HL-60 (cell line): ENCODE results near the gene HSD3B2.

ENCODE experiments used
- DNase-seq, 2 experiments: peaks; one replicate each; pipeline ENCODE4 v3.0.0-alpha.2; 2010 to 2020; ENCODE audit warnings: low read depth in 1 of 2, low spot score in 1 of 2
- H3K27ac ChIP-seq: fragments of 250-450 bp; sonication (Bioruptor Pico); replicated peaks from 2 replicates; pipeline ENCODE4 v1.5.1; 2020; ENCODE audit warnings: mild to moderate bottlenecking, moderate library complexity
- H3K27me3 ChIP-seq: fragments of 250-450 bp; sonication (Bioruptor Pico); 2 replicates; pipeline ENCODE4 v1.5.1; 2021; ENCODE audit warnings: mild to moderate bottlenecking, moderate library complexity; ENCODE audit not compliant: insufficient read depth, poor library complexity, severe bottlenecking
- H3K4me3 ChIP-seq: replicated peaks from 2 replicates; pipeline ENCODE4 v1.5.1; 2011; ENCODE audit warnings: mild to moderate bottlenecking, control low read depth, low read length; ENCODE audit not compliant: insufficient read depth
- GABPA ChIP-seq: IDR thresholded peaks from 2 replicates; pipeline ENCODE4 v1.6.1; 2012; ENCODE audit warnings: low read depth
- POLR2AphosphoS5 ChIP-seq: IDR thresholded peaks from 2 replicates; pipeline ENCODE4 v1.6.1; 2012; ENCODE audit warnings: low read depth
- SPI1 ChIP-seq: IDR thresholded peaks from 2 replicates; pipeline ENCODE4 v1.6.1; 2012; ENCODE audit warnings: low read depth, mild to moderate bottlenecking, borderline replicate concordance
- TF ChIP-seq, protein P1 (sequence below): IDR thresholded peaks from 2 replicates; pipeline ENCODE4 v1.6.1; 2012; ENCODE audit warnings: low read depth; ENCODE audit not compliant: insufficient replicate concordance
- TF ChIP-seq, protein P2 (sequence below): IDR thresholded peaks from one replicate; pipeline ENCODE4 v1.5.1; 2011; ENCODE audit warnings: low read length, control low read depth, inconsistent platforms; ENCODE audit not compliant: insufficient read depth

HSD3B2 gene

DNA sequence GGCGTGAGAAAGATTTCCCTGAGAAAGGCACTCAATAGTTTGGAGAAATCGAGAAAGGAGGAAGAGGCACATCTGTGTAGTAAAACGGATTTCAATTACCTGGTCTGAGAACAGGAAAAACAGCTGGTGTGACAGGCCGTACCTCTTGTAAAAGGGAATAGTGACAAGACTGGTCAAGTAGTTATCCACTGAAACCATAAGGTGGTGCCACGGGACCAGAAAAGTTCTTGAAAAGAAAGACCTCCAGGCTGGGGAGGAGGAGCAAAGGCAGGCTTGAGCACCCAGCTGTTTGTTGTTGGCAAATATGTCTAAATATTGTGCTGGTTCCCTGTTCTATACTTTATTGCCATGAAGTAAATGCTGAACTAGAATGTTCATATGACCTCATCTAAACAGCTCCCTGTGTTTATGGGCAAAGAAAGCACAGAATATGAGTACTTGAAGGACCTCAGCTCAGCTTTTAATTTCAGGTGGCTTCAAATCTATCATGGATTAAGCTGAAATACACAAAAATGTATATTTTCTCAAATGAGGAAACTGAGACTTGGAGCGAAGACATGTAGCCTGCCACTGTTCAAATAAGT, 42.4 kb upstream of the HSD3B2 start:
- DNase-seq: no peak
- Histone ChIP-seq H3K4me3 (no peak overlapping the region), H3K27ac (no peak overlapping the region), H3K27me3 (peaks cover 9% of the 10 kb centered on the region)
- TF ChIP-seq SPI1: no peak
- TF ChIP-seq GABPA: no peak
- TF ChIP-seq POLR2AphosphoS5: no peak
- TF ChIP-seq, protein P1, sequence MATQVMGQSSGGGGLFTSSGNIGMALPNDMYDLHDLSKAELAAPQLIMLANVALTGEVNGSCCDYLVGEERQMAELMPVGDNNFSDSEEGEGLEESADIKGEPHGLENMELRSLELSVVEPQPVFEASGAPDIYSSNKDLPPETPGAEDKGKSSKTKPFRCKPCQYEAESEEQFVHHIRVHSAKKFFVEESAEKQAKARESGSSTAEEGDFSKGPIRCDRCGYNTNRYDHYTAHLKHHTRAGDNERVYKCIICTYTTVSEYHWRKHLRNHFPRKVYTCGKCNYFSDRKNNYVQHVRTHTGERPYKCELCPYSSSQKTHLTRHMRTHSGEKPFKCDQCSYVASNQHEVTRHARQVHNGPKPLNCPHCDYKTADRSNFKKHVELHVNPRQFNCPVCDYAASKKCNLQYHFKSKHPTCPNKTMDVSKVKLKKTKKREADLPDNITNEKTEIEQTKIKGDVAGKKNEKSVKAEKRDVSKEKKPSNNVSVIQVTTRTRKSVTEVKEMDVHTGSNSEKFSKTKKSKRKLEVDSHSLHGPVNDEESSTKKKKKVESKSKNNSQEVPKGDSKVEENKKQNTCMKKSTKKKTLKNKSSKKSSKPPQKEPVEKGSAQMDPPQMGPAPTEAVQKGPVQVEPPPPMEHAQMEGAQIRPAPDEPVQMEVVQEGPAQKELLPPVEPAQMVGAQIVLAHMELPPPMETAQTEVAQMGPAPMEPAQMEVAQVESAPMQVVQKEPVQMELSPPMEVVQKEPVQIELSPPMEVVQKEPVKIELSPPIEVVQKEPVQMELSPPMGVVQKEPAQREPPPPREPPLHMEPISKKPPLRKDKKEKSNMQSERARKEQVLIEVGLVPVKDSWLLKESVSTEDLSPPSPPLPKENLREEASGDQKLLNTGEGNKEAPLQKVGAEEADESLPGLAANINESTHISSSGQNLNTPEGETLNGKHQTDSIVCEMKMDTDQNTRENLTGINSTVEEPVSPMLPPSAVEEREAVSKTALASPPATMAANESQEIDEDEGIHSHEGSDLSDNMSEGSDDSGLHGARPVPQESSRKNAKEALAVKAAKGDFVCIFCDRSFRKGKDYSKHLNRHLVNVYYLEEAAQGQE: no peak
- TF ChIP-seq, protein P2, sequence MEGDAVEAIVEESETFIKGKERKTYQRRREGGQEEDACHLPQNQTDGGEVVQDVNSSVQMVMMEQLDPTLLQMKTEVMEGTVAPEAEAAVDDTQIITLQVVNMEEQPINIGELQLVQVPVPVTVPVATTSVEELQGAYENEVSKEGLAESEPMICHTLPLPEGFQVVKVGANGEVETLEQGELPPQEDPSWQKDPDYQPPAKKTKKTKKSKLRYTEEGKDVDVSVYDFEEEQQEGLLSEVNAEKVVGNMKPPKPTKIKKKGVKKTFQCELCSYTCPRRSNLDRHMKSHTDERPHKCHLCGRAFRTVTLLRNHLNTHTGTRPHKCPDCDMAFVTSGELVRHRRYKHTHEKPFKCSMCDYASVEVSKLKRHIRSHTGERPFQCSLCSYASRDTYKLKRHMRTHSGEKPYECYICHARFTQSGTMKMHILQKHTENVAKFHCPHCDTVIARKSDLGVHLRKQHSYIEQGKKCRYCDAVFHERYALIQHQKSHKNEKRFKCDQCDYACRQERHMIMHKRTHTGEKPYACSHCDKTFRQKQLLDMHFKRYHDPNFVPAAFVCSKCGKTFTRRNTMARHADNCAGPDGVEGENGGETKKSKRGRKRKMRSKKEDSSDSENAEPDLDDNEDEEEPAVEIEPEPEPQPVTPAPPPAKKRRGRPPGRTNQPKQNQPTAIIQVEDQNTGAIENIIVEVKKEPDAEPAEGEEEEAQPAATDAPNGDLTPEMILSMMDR: no peak

DNA sequence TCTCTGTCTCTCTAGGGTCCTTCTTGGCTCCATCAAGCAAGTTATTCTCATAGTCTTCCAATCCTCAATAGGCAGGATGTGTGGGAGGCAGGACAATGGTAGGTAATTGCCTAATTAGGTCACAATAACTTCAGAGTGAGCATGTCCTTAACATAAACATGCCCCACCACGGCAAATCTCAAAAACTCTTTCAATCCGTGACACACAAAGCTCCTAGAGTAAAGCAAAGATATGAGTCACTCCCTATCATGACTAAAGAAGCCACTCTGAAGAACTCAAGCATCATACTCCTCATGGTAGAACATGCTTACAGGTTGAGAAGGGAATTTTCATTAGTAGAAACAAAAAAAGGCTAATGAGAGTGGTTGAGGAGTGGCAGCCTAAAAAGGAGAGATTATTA, 41.5 kb upstream of the HSD3B2 start:
- H3K27me3 ChIP-seq: peaks cover 9% of the 10 kb centered on the region
- H3K27ac ChIP-seq: no peak overlapping the region
- DNase-seq: no peak
- H3K4me3 ChIP-seq: no peak overlapping the region
- TF ChIP-seq GABPA (no peak), SPI1 (no peak), POLR2AphosphoS5 (no peak)
- TF ChIP-seq, protein P2: no peak
- TF ChIP-seq, protein P1: no peak

DNA sequence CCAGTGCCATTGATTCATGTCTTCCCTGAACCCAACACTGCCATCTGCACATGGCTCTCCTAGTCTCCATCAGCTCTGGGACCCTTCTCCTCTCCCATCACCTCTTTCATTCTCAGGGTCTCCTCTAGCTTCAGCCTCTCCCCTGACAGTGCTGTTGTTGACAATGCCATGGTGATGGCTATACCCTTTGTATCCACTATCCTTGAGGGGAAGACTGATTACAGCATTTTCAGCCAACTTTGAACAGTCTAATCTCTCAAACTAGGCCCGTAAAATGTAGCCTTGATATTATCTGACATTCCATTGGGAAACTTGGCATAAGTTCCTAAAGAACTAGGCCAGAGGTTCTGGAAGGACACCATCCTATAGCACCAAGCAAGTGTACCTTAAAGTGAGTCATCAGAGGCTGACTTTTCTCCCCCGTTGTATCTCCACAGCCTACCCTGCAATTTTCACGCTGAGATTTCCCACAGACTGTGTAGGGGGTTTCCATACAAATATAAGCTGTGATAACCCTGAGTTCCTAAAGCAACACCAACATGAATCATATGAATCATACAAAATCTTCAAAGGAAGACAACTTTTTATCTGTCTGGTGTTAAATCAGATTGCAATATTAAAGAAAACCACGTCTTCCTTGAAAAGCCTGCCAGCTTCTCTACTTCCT, 40.6 kb upstream of the HSD3B2 start:
- TF ChIP-seq SPI1: no peak
- TF ChIP-seq GABPA: no peak
- TF ChIP-seq, protein P1: no peak
- TF ChIP-seq POLR2AphosphoS5: no peak
- TF ChIP-seq, protein P2: no peak
- no peak for DNase-seq
- Histone ChIP-seq H3K27ac (no peak overlapping the region), H3K27me3 (peaks cover 9% of the 10 kb centered on the region), H3K4me3 (no peak overlapping the region)
